Fibroblast of peridontal ligament (primary cell): ENCODE results near the gene TBC1D13.
"Not testable (repeated sequence)": the region's sequence is repeated elsewhere in the genome, so short reads cannot be mapped to it uniquely, and the experiment has no call there.

Source experiments
- DNase-seq: peaks from one replicate; pipeline ENCODE4 v3.0.0-alpha.2; 2010; ENCODE audit errors: extremely low read depth

The TBC1D13 gene

DNA sequence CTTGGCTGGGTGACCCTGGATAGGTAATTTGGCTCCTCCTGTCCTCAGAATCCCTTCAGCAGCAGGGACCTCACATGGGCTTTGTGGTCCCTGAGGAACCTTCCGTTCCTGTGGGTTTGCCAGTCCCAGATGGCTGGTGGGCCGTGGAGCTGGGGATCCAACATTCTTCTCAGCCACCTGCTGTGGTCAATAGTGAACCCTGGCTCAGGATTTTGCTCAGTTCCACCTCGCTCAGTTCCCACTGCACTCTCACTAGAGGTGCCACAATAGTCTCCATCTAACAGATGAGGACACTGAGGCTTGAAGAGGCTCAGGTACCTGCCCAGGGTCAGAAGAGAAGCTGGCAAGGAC, 59.6 kb downstream of the TBC1D13 start:
- DNase-seq, result no peak

DNA sequence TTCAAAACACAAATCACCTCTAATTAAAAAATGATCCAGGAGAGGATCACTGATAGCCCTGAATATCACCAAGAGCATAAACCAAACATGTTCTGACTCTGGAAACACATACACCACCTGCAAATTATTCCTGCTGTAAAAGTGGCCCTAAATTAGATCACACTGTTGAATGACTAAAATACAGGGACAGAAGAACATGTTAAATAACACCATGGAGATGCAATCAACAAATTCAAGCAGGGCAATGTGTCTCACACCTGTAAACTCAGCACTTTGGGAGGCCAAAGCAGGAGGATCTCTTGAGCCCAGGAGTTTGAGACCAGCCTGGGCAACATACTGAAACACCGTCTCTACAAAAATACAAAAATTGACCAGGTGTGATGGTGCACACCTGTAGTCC, 60.8 kb downstream of the TBC1D13 start:
- no peak for DNase-seq

GRCh38 chr9:128851024-128851423, 64.0 kb downstream of the TBC1D13 start:
- DNase-seq, result not testable (repeated sequence)

DNA sequence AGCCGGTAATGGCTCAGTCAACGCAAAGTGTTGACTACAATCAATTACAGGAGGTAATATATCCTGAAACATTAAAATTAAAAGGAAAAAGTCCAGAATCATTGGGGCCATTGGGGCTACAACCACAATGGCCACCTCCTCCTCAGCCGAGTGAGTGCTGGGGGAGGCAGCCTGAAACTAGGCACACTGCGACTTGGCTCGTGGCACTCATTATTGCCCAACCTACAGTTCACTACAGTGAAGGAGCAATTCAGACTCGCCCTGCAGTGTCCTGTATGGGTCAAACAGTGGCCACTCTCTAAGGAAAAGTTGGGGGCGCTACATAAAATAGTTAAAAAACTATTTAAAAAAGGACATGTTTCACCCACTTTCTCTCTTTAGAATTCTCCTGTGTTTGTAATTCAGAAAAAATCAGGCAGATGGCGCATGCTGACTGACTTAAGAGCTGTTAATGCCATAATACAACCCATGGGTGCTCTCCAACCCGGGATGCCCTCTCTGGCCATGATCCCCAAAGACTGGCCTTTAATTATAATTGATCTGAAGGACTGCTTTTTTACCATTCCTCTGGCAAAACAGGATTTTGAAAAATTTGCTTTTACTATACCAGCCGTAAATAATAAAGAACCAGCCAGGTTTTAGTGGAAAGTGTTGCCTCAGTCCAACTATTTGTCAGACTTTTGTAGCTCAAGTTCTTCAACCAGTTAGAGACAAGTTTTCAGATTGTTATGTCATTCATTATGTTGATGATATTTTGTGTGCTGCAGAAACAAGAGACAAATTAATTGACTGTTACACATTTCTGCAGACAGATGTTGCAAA, 64.9 kb downstream of the TBC1D13 start:
- DNase-seq, result peak; percentile 67

GRCh38 chr9:128852646-128853045, 65.6 kb downstream of the TBC1D13 start:
- DNase-seq, result not testable (repeated sequence)

- not testable (repeated sequence) for DNase-seq
Observed at GRCh38 chr9:128854454-128854853, 67.4 kb downstream of the TBC1D13 start.

DNA sequence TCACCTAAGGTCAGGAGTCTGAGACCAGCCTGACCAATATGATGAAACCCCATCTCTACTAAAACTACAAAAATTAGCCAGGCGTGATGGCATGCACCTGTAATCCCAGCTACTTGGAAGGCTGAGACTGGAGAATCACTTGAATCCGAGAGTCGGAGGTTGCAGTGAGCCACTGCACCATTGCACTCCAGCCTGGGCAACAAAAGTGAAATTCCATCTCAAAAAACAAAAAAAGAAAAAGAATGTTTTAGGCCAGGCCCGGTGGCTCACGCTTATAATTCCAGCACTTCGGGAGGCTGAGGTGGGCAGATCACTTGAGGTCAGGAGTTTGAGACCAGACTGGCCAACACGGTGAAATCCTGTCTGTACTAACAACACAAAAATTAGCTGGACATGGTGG, 71.4 kb downstream of the TBC1D13 start:
- not testable (repeated sequence) for DNase-seq
